ENCODE measurements around the gene MRC1. TPM values are rescaled to one million over a fixed set of nuclear protein-coding genes. Genes with fewer than 3 reads are reported as not detected.

Gene MRC1
- total and polyA plus RNA-seq, 2 donors (not counting 3 experiments of a cell fraction or from before 2014, with no cell fraction given) = 0.03 to 0.13 TPM

DNA sequence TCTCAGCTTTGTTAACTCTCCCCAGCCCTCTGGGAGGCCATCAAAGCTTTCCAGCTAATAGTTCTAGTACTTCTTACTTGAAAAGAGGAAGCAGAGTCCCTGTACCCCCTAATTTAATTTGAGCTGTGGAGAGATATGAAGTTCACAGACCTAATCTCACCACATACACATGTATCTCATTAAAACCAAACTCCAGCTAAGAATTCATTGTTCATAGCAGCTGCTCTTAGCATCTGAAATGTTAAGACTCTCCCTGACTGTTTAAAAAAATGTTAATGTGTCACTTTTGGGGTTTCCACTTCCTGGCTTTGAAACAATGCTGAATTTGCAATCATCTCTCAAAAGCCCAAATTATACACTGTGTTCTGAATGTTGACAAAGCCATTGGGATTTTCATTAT is 16.2 kb upstream of the MRC1 start:
- BruUV-seq (replicated peaks) = no TSS peak
- Histone ChIP-seq H3K9me3 (replicated peaks; ENCODE audit: control insufficient read depth, insufficient read depth, low read length) (no peaks in the 10 kb centered on the region), H3K9me1 (replicated peaks; ENCODE audit: control insufficient read depth, extremely low read depth, insufficient read depth, low read length) (no peaks in the 10 kb centered on the region), H3K9ac (replicated peaks; ENCODE audit: extremely low read depth, insufficient read depth, low read length) (no peak overlapping the region), H3K4me3 (replicated peaks in 1 of 3; ENCODE audit: insufficient read depth in 1 of 3, low read depth in 1 of 3, low read length in 3 of 3) (no peak overlapping the region), H3K36me3 (ENCODE audit: control insufficient read depth in 2 of 2, extremely low read depth in 1 of 2, insufficient read depth in 2 of 2, low read length in 2 of 2) (no peaks in the 10 kb centered on the region), H3K27me3 (ENCODE audit: control insufficient read depth in 2 of 2, insufficient read depth in 2 of 2, low read length in 2 of 2) (no peaks in the 10 kb centered on the region), H4K20me1 (replicated peaks; ENCODE audit: control insufficient read depth, extremely low read depth, insufficient read depth, low read length) (no peaks in the 10 kb centered on the region), H3K79me2 (ENCODE audit: control insufficient read depth, insufficient read depth, low read length) (no peaks in the 10 kb centered on the region), H3K4me1 (ENCODE audit: control insufficient read depth, extremely low read depth, insufficient read depth, low read length) (no peaks in the 10 kb centered on the region), H3K4me2 (ENCODE audit: insufficient read depth, low read length) (no peak overlapping the region), H2AFZ (ENCODE audit: low read depth, low read length) (no peak overlapping the region), H3K27ac (ENCODE audit: insufficient read depth, low read depth, low read length) (no peak overlapping the region)
- ChIA-PET CTCF (interaction anchor here (1.1 kb wide), 1 partner anchor 49 kb away, joined by 5 read pairs; no protein-coding TSS in a partner anchor), POLR2A (no interaction called here)
- intact Hi-C loops (cut with micrococcal nuclease) = no loop called here
- DNase-seq (ENCODE audit: low read depth, low spot score) (no peak), FAIRE-seq (no peak)
- TF ChIP-seq JUN (IDR thresholded peaks at IDR 0.05; ENCODE audit: borderline replicate concordance, insufficient read depth, insufficient read length, low read depth) (no peak), POLR2A (IDR thresholded peaks at IDR 0.05; ENCODE audit: low read depth, low read length) (no peak), CTCF (IDR thresholded peaks at IDR 0.05; ENCODE audit: extremely low read depth in 1 of 2, insufficient read depth in 1 of 2, low read depth in 1 of 2, low read length in 2 of 2) (no peak), GATA2 (IDR thresholded peaks at IDR 0.05; ENCODE audit: insufficient read depth, insufficient read length, low read depth, low read length) (no peak), MYC (IDR thresholded peaks at IDR 0.05; ENCODE audit: low read depth, low read length) (no peak), FOS (IDR thresholded peaks at IDR 0.05; ENCODE audit: borderline replicate concordance, insufficient read depth, low read length) (no peak), EZH2 (IDR thresholded peaks at IDR 0.05; ENCODE audit: borderline replicate concordance, low read depth, low read length, severe bottlenecking) (no peak), MAX (IDR thresholded peaks at IDR 0.05; ENCODE audit: insufficient read depth, insufficient read length) (no peak), POLR2AphosphoS5 (IDR thresholded peaks at IDR 0.05; ENCODE audit: insufficient read depth, low read depth, low read length) (no peak)
- dilution Hi-C loops (cut with MboI; ENCODE audit: extremely low pct_ligation_motif_present, low sequenced_read_pairs) = no loop called here
